Subcutaneous abdominal adipose tissue (tissue), 5 donors: ENCODE measurements around the gene KAZN.
A peak's percentile ranks its signal among the peaks of the same experiment; 100 is the strongest.

Experiments
- H3K27ac ChIP-seq: one replicate; pipeline ENCODE4 v1.7.0; 2013; ENCODE audit warnings: low read depth, mild to moderate bottlenecking, inconsistent platforms, low read length, moderate library complexity
- H3K27me3 ChIP-seq, 5 donors: one replicate each; pipeline ENCODE4 v1.7.0; 2013; ENCODE audit warnings: low read length in 5 of 5, inconsistent platforms in 1 of 5; ENCODE audit not compliant: control insufficient read depth in 5 of 5, insufficient read depth in 4 of 5
- H3K36me3 ChIP-seq, 5 donors: one replicate each; pipeline ENCODE4 v1.7.0; 2013; ENCODE audit warnings: low read length in 5 of 5; ENCODE audit not compliant: control insufficient read depth in 5 of 5, insufficient read depth in 5 of 5
- H3K4me1 ChIP-seq, 5 donors: one replicate each; pipeline ENCODE4 v1.7.0; 2013; ENCODE audit warnings: low read length in 5 of 5, mild to moderate bottlenecking in 3 of 5, moderate library complexity in 1 of 5; ENCODE audit not compliant: control insufficient read depth in 5 of 5, insufficient read depth in 5 of 5
- H3K4me3 ChIP-seq, 5 donors: one replicate each; pipeline ENCODE4 v1.7.0; 2013; ENCODE audit warnings: low read length in 5 of 5, low read depth in 1 of 5
- H3K9ac ChIP-seq, 5 donors: one replicate each; pipeline ENCODE4 v1.7.0; 2013; ENCODE audit warnings: low read length in 5 of 5, mild to moderate bottlenecking in 4 of 5, moderate library complexity in 3 of 5
- H3K9me3 ChIP-seq, 5 donors: one replicate each; pipeline ENCODE4 v1.7.0; 2013; ENCODE audit warnings: low read length in 5 of 5; ENCODE audit not compliant: control insufficient read depth in 5 of 5
- donor health status: healthy.
- donor health status: healthy.
- donor health status: healthy.
- donor health status: healthy.
- donor health status: healthy.

The KAZN gene

GRCh38 chr1:15148004-15148403 lies 549.5 kb downstream of the KAZN start:
- H3K27ac ChIP-seq: no peak overlapping the region
- no peaks in the 10 kb centered on the region for H3K36me3 ChIP-seq

GRCh38 chr1:15148475-15148874 lies 550.0 kb downstream of the KAZN start:
- Histone ChIP-seq H3K9me3 (no peaks in the 10 kb centered on the region), H3K4me1 (peaks cover 0 to 19% (median 15%) of the 10 kb centered on the region in 5 donors), H3K27me3 (peaks cover 0 to 23% (median 12%) of the 10 kb centered on the region in 5 donors), H3K4me3 (no peak overlapping the region), H3K36me3 (no peaks in the 10 kb centered on the region), H3K27ac (no peak overlapping the region), H3K9ac (no peak overlapping the region)

More at GRCh38 chr1:15148004-15148403, 549.5 kb downstream of the KAZN start:
- H3K9me3 ChIP-seq: no peaks in the 10 kb centered on the region
- H3K9ac ChIP-seq: no peak overlapping the region
- H3K4me1 ChIP-seq: peaks cover 0 to 14% (median 10%) of the 10 kb centered on the region in 5 donors
- H3K4me3 ChIP-seq: no peak overlapping the region
- peaks cover 0 to 20% (median 9%) of the 10 kb centered on the region in 5 donors for H3K27me3 ChIP-seq

GRCh38 chr1:15148941-15149340 lies 550.5 kb downstream of the KAZN start:
- no peak overlapping the region for H3K27ac ChIP-seq
- H3K36me3 ChIP-seq: no peaks in the 10 kb centered on the region

GRCh38 chr1:15150376-15150775 lies 551.9 kb downstream of the KAZN start:
- no peaks in the 10 kb centered on the region for H3K9me3 ChIP-seq
- no peak overlapping the region for H3K27ac ChIP-seq
- no peak overlapping the region for H3K9ac ChIP-seq
- peaks cover 0 to 37% (median 25%) of the 10 kb centered on the region in 5 donors for H3K4me1 ChIP-seq
- peaks cover 0 to 30% (median 12%) of the 10 kb centered on the region in 5 donors for H3K27me3 ChIP-seq
- no peaks in the 10 kb centered on the region for H3K36me3 ChIP-seq
- no peak overlapping the region for H3K4me3 ChIP-seq

More at GRCh38 chr1:15148941-15149340, 550.5 kb downstream of the KAZN start:
- Histone ChIP-seq H3K27me3 (peaks cover 0 to 23% (median 12%) of the 10 kb centered on the region in 5 donors), H3K4me3 (no peak overlapping the region), H3K9ac (no peak overlapping the region), H3K9me3 (no peaks in the 10 kb centered on the region), H3K4me1 (peaks cover 0 to 23% (median 17%) of the 10 kb centered on the region in 5 donors)

- Histone ChIP-seq H3K9me3 (no peaks in the 10 kb centered on the region), H3K9ac (no peak overlapping the region), H3K36me3 (no peaks in the 10 kb centered on the region), H3K27me3 (peaks cover 0 to 30% (median 12%) of the 10 kb centered on the region in 5 donors), H3K4me3 (no peak overlapping the region), H3K4me1 (peaks cover 0 to 46% (median 30%) of the 10 kb centered on the region in 5 donors), H3K27ac (no peak overlapping the region)
These were observed 552.9 kb downstream of the KAZN start for GRCh38 chr1:15151377-15151806.

- no peaks in the 10 kb centered on the region for H3K9me3 ChIP-seq
- H3K36me3 ChIP-seq: no peaks in the 10 kb centered on the region
- H3K27ac ChIP-seq: no peak overlapping the region
- no peak overlapping the region for H3K4me3 ChIP-seq
- H3K4me1 ChIP-seq: peaks cover 0 to 50% (median 31%) of the 10 kb centered on the region in 5 donors
- H3K27me3 ChIP-seq: peaks cover 0 to 30% (median 12%) of the 10 kb centered on the region in 5 donors
- no peak overlapping the region for H3K9ac ChIP-seq
These were observed 553.4 kb downstream of the KAZN start for GRCh38 chr1:15151871-15152270.

- H3K27me3 ChIP-seq: peaks cover 0 to 30% (median 12%) of the 10 kb centered on the region in 5 donors
- H3K9me3 ChIP-seq: no peaks in the 10 kb centered on the region
- no peaks in the 10 kb centered on the region for H3K36me3 ChIP-seq
- H3K4me1 ChIP-seq: peaks cover 0 to 48% (median 31%) of the 10 kb centered on the region in 5 donors
- H3K9ac ChIP-seq: peak overlapping the region in 4 of 5 donors; percentile 27 to 59 (median 56)
- peak overlapping the region; percentile 45 to 74 (median 64) for H3K4me3 ChIP-seq
- H3K27ac ChIP-seq: peak overlapping the region; percentile 23
These were observed 554.1 kb downstream of the KAZN start for GRCh38 chr1:15152318-15153183.

- Histone ChIP-seq H3K4me3 (peak within 1 kb of the TSS; percentile 61 to 74 (median 64)), H3K9ac (peak within 1 kb of the TSS in 4 of 5 donors; percentile 27 to 59 (median 56)), H3K27me3 (peaks cover 0 to 26% (median 12%) of the 10 kb centered on the region in 5 donors), H3K36me3 (no peaks in the 10 kb centered on the region), H3K4me1 (peaks cover 0 to 50% (median 31%) of the 10 kb centered on the region in 5 donors), H3K27ac (peak within 1 kb of the TSS; percentile 23), H3K9me3 (no peaks in the 10 kb centered on the region)
These were observed 554.8 kb downstream of the KAZN start, which contains the start of gene TMEM51 for GRCh38 chr1:15153184-15153841. TMEM51 (plus strand) TSS chr1:15153747; CDS start chr1:15215088, 61,341 bp downstream.

GRCh38 chr1:15153842-15154479 lies 555.5 kb downstream of the KAZN start:
- H3K4me1 ChIP-seq: peaks cover 0 to 55% (median 31%) of the 10 kb centered on the region in 5 donors
- peak overlapping the region in 2 of 5 donors; percentile 20 to 32 for H3K9ac ChIP-seq
- no peaks in the 10 kb centered on the region for H3K36me3 ChIP-seq
- peak overlapping the region; percentile 61 to 74 (median 64) for H3K4me3 ChIP-seq
- H3K27me3 ChIP-seq: peaks cover 0 to 24% (median 12%) of the 10 kb centered on the region in 5 donors
- no peak overlapping the region for H3K27ac ChIP-seq
- no peaks in the 10 kb centered on the region for H3K9me3 ChIP-seq
